ENCODE measurements around the gene KLHL29. TPM values are rescaled to one million over a fixed set of nuclear protein-coding genes. Genes with fewer than 3 reads are reported as not detected.

Gene KLHL29
- polyA plus RNA-seq, 1 donor from 2014 or later: 42.4 TPM

DNA sequence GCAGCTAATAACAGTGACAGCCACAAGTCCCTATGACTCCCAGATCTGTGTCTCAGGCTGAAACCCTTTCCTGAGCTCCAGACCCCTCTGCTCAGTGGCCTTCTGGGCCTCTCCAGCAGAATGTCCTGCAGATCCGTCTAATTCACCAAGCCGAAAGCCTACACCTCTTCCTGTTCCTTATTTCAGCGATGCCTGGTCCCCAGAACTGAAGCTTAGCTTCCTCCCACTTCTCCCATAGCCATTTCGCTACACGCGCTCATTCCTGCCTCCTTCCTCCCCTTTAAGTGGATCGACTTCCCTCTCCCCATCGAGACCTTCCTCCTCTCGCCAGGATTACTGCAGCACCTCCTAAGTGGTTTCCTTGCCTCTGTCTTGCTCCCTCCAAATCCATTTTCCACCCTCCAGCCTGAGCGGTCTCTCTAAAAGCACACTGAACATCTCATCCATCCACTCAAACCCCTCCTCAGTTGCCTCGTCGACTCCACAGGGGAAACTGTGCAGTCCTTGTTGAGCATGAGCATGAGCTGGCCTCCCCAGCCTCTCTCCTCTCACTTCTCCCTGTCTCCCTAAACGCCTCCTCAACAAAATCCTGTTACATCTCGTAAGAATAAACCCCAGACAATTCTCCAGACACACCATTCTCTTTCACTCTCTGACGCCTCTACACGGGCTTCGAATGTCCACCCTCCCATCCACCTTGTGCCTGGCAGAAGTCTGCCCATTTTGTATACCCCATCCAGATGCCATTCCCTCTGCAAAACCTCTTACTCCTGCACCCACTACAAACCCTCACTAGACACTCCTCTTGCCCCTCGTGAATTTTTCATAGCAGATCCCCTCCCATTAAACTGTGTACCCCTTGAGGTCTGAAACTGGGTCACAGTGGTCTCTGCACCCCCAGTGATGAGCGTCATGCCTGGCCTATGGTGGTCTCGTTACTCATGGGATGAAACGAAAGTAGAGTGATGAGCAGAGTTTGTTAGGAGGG lies 309.4 kb downstream of the KLHL29 start:
- Histone ChIP-seq H3K9me2 (ENCODE audit: insufficient read depth, low read length) (no peaks in the 10 kb centered on the region), H2AFZ (ENCODE audit: low read depth, low read length) (no peak overlapping the region), H3K27me3 (ENCODE audit: insufficient read depth, low read depth, low read length) (no peaks in the 10 kb centered on the region), H3K9ac (ENCODE audit: low read length) (no peak overlapping the region), H3K79me2 (replicated peaks; ENCODE audit: insufficient read depth, low read length) (no peaks in the 10 kb centered on the region), H3K4me2 (ENCODE audit: low read length) (no peak overlapping the region), H3F3A (ENCODE audit: insufficient read depth, low read length, poor library complexity, severe bottlenecking) (no peaks in the 10 kb centered on the region), H3K9me3 (ENCODE audit: low read length) (no peaks in the 10 kb centered on the region), H4K20me1 (ENCODE audit: insufficient read depth) (no peaks in the 10 kb centered on the region), H3K4me3 (ENCODE audit: low read length) (no peak overlapping the region), H3K36me3 (ENCODE audit: insufficient read depth, low read length) (peaks cover 17% of the 10 kb centered on the region), H3K27ac (ENCODE audit: low read length) (no peak overlapping the region)
- no peak for TF ChIP-seq REST (IDR thresholded peaks at IDR 0.05; ENCODE audit: borderline replicate concordance)
- TF ChIP-seq TAF1 (IDR thresholded peaks at IDR 0.05; ENCODE audit: low read depth): no peak
- TF ChIP-seq SMC3 (conservative IDR thresholded peaks at IDR 0.05; ENCODE audit: poor library complexity): no peak

DNA sequence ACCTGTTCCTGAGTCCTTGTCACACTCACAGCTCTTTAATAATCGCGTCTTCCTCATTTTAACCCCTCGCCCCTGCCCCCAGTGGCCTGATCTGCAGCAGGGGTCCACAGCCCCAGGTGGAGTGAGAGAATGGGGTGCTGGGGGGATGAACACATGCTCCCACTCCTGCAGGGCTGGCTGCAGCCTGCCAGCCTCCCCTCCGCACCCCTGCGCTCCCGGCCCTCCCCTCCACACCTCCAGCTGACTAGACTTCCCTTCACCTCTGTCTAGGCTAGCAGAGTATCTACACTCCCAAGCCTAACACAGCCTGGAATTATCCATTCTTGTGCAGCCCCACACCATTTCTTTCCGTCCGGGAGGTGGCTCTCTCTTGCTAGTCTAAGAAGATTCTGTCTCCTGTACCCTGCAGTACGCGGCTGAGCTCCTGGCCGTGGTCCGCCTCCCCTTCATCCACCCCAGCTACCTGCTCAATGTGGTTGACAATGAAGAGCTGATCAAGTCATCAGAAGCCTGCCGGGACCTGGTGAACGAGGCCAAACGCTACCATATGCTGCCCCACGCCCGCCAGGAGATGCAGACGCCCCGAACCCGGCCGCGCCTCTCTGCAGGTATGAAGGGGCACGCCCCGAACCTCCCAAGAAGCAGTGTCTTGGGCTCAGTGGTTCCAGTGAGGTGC lies 310.4 kb downstream of the KLHL29 start:
- Histone ChIP-seq H3K9ac (ENCODE audit: low read length) (no peak overlapping the region), H3F3A (ENCODE audit: insufficient read depth, low read length, poor library complexity, severe bottlenecking) (no peaks in the 10 kb centered on the region), H3K36me3 (ENCODE audit: insufficient read depth, low read length) (peaks cover 23% of the 10 kb centered on the region), H3K4me3 (ENCODE audit: low read length) (no peak overlapping the region), H3K9me3 (ENCODE audit: low read length) (no peaks in the 10 kb centered on the region), H2AFZ (ENCODE audit: low read depth, low read length) (no peak overlapping the region), H3K9me2 (ENCODE audit: insufficient read depth, low read length) (no peaks in the 10 kb centered on the region), H3K4me2 (ENCODE audit: low read length) (no peak overlapping the region), H3K27ac (ENCODE audit: low read length) (no peak overlapping the region), H4K20me1 (ENCODE audit: insufficient read depth) (no peaks in the 10 kb centered on the region), H3K27me3 (ENCODE audit: insufficient read depth, low read depth, low read length) (no peaks in the 10 kb centered on the region), H3K79me2 (replicated peaks; ENCODE audit: insufficient read depth, low read length) (no peaks in the 10 kb centered on the region)
- TF ChIP-seq SMC3 (conservative IDR thresholded peaks at IDR 0.05; ENCODE audit: poor library complexity) (no peak), EZH2 (IDR thresholded peaks at IDR 0.05; ENCODE audit: borderline replicate concordance, insufficient read depth, low read length, poor library complexity, severe bottlenecking) (no peak), MXI1 (conservative IDR thresholded peaks at IDR 0.05; ENCODE audit: poor library complexity, severe bottlenecking) (no peak), REST (IDR thresholded peaks at IDR 0.05; ENCODE audit: borderline replicate concordance) (no peak), POLR2AphosphoS5 (IDR thresholded peaks at IDR 0.05) (no peak)
